Measurements from ENCODE around the gene KLF5. TPM values are rescaled to one million over a fixed set of nuclear protein-coding genes. Genes with fewer than 3 reads are reported as not detected.

The KLF5 gene
- total and polyA plus RNA-seq, 12 donors: 2.0 to 10.3 (median 4.6) TPM

DNA sequence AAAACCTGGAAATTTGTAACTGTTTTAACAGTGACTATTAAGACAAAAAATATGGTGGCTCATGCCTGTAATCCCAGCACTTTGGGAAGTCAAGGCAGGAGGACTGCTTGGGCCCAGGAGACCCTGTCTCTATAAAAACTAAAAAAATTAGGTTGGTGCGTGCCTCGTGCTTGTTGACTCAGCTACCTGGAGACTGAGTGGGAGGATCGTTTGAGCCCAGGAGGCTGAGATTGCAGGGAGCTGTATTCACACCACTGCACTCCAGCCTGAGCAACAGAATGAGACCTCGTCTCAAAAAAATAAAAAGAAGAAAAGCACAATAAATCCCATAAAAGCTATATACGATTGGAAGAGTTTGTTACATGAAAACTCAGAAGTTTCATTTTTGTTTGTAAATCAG lies 23.7 kb downstream of the KLF5 start:
- Histone ChIP-seq H3K27me3 (no peaks in the 10 kb centered on the region), H3K4me1 (replicated peaks in 1 of 2) (no peaks in the 10 kb centered on the region), H3K4me3 (no peak overlapping the region), H3K36me3 (replicated peaks in 1 of 2) (no peaks in the 10 kb centered on the region), H3K9me3 (replicated peaks in 1 of 3) (no peaks in the 10 kb centered on the region), H3K27ac (no peak overlapping the region)
- no peak for DNase-seq
- TF ChIP-seq, protein P1, sequence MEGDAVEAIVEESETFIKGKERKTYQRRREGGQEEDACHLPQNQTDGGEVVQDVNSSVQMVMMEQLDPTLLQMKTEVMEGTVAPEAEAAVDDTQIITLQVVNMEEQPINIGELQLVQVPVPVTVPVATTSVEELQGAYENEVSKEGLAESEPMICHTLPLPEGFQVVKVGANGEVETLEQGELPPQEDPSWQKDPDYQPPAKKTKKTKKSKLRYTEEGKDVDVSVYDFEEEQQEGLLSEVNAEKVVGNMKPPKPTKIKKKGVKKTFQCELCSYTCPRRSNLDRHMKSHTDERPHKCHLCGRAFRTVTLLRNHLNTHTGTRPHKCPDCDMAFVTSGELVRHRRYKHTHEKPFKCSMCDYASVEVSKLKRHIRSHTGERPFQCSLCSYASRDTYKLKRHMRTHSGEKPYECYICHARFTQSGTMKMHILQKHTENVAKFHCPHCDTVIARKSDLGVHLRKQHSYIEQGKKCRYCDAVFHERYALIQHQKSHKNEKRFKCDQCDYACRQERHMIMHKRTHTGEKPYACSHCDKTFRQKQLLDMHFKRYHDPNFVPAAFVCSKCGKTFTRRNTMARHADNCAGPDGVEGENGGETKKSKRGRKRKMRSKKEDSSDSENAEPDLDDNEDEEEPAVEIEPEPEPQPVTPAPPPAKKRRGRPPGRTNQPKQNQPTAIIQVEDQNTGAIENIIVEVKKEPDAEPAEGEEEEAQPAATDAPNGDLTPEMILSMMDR (IDR thresholded peaks at IDR 0.05): no peak
- TF ChIP-seq POLR2A (IDR thresholded peaks at IDR 0.05): no peak
- WGBS, 4 donors: 62 to 67% (median 64%) methylated on average over 5 of the region's 5 CpGs
- intact Hi-C loops (cut with DNase I): no loop called here

DNA sequence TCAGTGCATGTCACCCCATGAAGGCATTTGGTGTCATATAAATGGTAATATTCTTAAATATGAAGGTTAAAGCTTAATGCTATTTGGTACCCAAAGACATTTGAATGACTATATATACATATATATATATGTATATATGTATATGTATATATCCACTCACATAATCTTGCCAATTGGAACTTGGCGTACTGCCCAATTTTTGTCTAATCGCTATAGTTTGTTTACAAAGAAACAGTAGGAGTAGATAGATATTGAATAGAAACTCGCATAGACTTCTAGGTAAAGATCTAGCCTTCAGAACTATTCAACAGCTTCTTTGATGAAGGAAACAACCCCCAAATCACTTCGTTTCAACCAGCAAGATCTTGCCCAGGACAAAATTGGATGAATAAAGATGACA lies 24.1 kb downstream of the KLF5 start:
- no peaks in the 10 kb centered on the region for H3K9me3 ChIP-seq (replicated peaks in 1 of 3)
- no peaks in the 10 kb centered on the region for H3K4me1 ChIP-seq (replicated peaks in 1 of 2)
- intact Hi-C loops (cut with DNase I): no loop called here
- no peak for TF ChIP-seq POLR2A (IDR thresholded peaks at IDR 0.05)
- TF ChIP-seq, protein P1 (IDR thresholded peaks at IDR 0.05): no peak
- no peak for DNase-seq
- no peak overlapping the region for H3K27ac ChIP-seq
- H3K36me3 ChIP-seq (replicated peaks in 1 of 2): no peaks in the 10 kb centered on the region
- 70 to 73% (median 72%) methylated on average over 4 of the region's 4 CpGs for WGBS, 4 donors
- no peaks in the 10 kb centered on the region for H3K27me3 ChIP-seq
- no peak overlapping the region for H3K4me3 ChIP-seq

DNA sequence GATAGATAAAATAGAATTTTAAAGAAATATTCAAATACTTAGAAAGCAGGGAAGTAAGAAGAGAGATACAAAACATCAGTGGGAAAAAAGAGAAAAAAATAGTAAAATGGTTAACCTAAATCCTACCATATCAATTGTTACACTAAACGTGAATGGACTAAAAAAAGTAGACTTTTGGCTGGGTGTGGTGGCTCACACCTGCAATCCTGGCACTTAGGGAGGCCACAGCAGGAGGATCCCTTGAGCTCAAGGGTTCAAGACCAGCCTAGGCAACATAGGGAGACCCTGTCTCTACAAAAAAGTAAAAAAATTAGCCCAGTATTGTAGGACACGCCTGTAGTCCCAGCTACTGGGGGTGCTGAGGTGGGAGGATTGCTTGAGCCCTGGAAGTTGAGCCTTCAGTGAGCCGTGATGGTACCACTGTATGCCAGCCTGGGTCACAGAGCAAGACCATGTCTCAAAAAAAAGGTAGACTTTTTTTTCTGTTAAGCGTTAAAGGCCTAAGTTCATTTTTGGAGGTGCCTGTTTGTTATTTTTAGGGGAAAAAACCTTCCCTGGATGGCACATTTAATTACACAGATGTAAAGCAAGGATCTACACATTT lies 29.6 kb downstream of the KLF5 start:
- DNase-seq: no peak
- H3K27ac ChIP-seq: no peak overlapping the region
- no peaks in the 10 kb centered on the region for H3K27me3 ChIP-seq
- TF ChIP-seq, protein P1 (IDR thresholded peaks at IDR 0.05): no peak
- no peak for TF ChIP-seq POLR2A (IDR thresholded peaks at IDR 0.05)
- no peaks in the 10 kb centered on the region for H3K36me3 ChIP-seq (replicated peaks in 1 of 2)
- H3K9me3 ChIP-seq (replicated peaks in 1 of 3): no peaks in the 10 kb centered on the region
- 72 to 78% (median 75%) methylated on average over 4 of the region's 4 CpGs for WGBS, 4 donors
- no peak overlapping the region for H3K4me3 ChIP-seq
- no peaks in the 10 kb centered on the region for H3K4me1 ChIP-seq (replicated peaks in 1 of 2)
- intact Hi-C loops (cut with DNase I): no loop called here

DNA sequence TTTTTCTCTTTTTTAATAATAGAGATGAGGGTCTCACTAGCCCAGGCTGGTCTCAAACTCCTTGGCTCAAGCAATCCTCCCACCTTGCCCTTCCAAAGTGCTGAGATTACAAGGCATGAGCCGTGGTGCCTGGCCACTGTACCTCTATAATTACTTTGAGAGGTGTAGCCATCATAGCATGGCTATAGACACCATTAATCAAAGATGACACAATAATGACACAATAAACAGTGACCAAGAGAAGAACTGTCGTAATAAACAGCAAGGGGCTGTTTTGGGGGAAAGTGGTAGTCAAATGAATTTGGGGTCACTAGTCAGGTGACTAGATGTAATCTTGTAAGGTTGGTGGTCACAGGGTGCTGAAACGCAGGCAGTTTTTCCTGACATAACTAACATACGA lies 30.4 kb downstream of the KLF5 start:
- H3K9me3 ChIP-seq (replicated peaks in 1 of 3): no peaks in the 10 kb centered on the region
- no peaks in the 10 kb centered on the region for H3K4me1 ChIP-seq (replicated peaks in 1 of 2)
- TF ChIP-seq, protein P1 (IDR thresholded peaks at IDR 0.05): no peak
- TF ChIP-seq POLR2A (IDR thresholded peaks at IDR 0.05): no peak
- no peak overlapping the region for H3K27ac ChIP-seq
- WGBS, 4 donors: 74 to 84% (median 80%) methylated on average over 4 of the region's 4 CpGs
- intact Hi-C loops (cut with DNase I): no loop called here
- DNase-seq: no peak
- H3K36me3 ChIP-seq (replicated peaks in 1 of 2): no peaks in the 10 kb centered on the region
- no peak overlapping the region for H3K4me3 ChIP-seq
- H3K27me3 ChIP-seq: no peaks in the 10 kb centered on the region

Data from adrenal gland (tissue), 12 donors.